IPS-20b (cell line): ENCODE measurements around the gene CTDSP1.
A peak's percentile ranks its signal among the peaks of the same experiment; 100 is the strongest.

Experiments
- H3K27ac ChIP-seq: one replicate; pipeline ENCODE4 v1.5.1; 2013; ENCODE audit warnings: low read length
- H3K27me3 ChIP-seq: 2 replicates; pipeline ENCODE4 v1.6.1; 2013; ENCODE audit warnings: mild to moderate bottlenecking, low read length, inconsistent platforms; ENCODE audit not compliant: insufficient read depth
- H3K36me3 ChIP-seq: 2 replicates; pipeline ENCODE4 v1.6.1; 2013; ENCODE audit warnings: low read depth, mild to moderate bottlenecking, inconsistent platforms, low read length, moderate library complexity; ENCODE audit not compliant: insufficient read depth
- H3K4me1 ChIP-seq: 2 replicates; pipeline ENCODE4 v1.6.1; 2013; ENCODE audit warnings: mild to moderate bottlenecking, control low read depth, inconsistent platforms, low read length, moderate library complexity; ENCODE audit not compliant: insufficient read depth
- H3K4me3 ChIP-seq: 2 replicates; pipeline ENCODE4 v1.5.1; 2013; ENCODE audit warnings: mild to moderate bottlenecking, low read length, inconsistent platforms
- H3K9ac ChIP-seq: 2 replicates; pipeline ENCODE4 v1.6.1; 2013; ENCODE audit warnings: low read depth, mild to moderate bottlenecking, inconsistent platforms, low read length, moderate library complexity
- H3K9me3 ChIP-seq: 2 replicates; pipeline ENCODE4 v1.6.1; 2013; ENCODE audit warnings: mild to moderate bottlenecking, low read depth, low read length, inconsistent platforms; ENCODE audit not compliant: insufficient read depth

Gene CTDSP1

GRCh38 chr2:218399391-218400166 lies at the start of gene CTDSP1:
Gene CTDSP1, plus strand, starts transcription at chr2:218399868. Its CDS starts 223 bp downstream, at chr2:218400091.
- Histone ChIP-seq H3K36me3 (peaks cover 20% of the 10 kb centered on the region), H3K27me3 (peaks cover 47% of the 10 kb centered on the region), H3K27ac (peak within 1 kb of the TSS; percentile 65), H3K9ac (peak within 1 kb of the TSS; percentile 64; the same call in 1 of the 2 replicates), H3K4me1 (peaks cover 8% of the 10 kb centered on the region; the same call in 1 of the 2 replicates), H3K4me3 (peak within 1 kb of the TSS; percentile 94), H3K9me3 (no peaks in the 10 kb centered on the region)

GRCh38 chr2:218354045-218354444 lies 45.6 kb upstream of the CTDSP1 start:
- no peak overlapping the region for H3K9ac ChIP-seq
- H3K27me3 ChIP-seq = no peaks in the 10 kb centered on the region
- H3K4me1 ChIP-seq = no peaks in the 10 kb centered on the region; the same call in 1 of the 2 replicates
- H3K4me3 ChIP-seq = no peak overlapping the region
- no peaks in the 10 kb centered on the region for H3K36me3 ChIP-seq
- H3K27ac ChIP-seq = no peak overlapping the region
- H3K9me3 ChIP-seq = peaks cover 5% of the 10 kb centered on the region

- H3K4me3 ChIP-seq = no peak overlapping the region
- H3K27me3 ChIP-seq = no peaks in the 10 kb centered on the region
- H3K9ac ChIP-seq = no peak overlapping the region
- H3K27ac ChIP-seq = no peak overlapping the region
- no peaks in the 10 kb centered on the region for H3K36me3 ChIP-seq
- peaks cover 5% of the 10 kb centered on the region for H3K9me3 ChIP-seq
- H3K4me1 ChIP-seq = no peaks in the 10 kb centered on the region; the same call in 1 of the 2 replicates
These were observed 44.7 kb upstream of the CTDSP1 start for GRCh38 chr2:218354850-218355443.

GRCh38 chr2:218357236-218358177 lies 42.2 kb upstream of the CTDSP1 start:
- Histone ChIP-seq H3K9ac (no peak overlapping the region), H3K27ac (no peak overlapping the region), H3K36me3 (no peaks in the 10 kb centered on the region)

GRCh38 chr2:218360453-218360852 lies 39.2 kb upstream of the CTDSP1 start:
- Histone ChIP-seq H3K9me3 (no peaks in the 10 kb centered on the region), H3K27ac (no peak overlapping the region), H3K4me3 (no peak overlapping the region), H3K4me1 (no peaks in the 10 kb centered on the region; the same call in 1 of the 2 replicates), H3K9ac (no peak overlapping the region), H3K36me3 (no peaks in the 10 kb centered on the region), H3K27me3 (no peaks in the 10 kb centered on the region)

More at GRCh38 chr2:218357236-218358177, 42.2 kb upstream of the CTDSP1 start:
- Histone ChIP-seq H3K4me1 (no peaks in the 10 kb centered on the region; the same call in 1 of the 2 replicates), H3K4me3 (no peak overlapping the region), H3K27me3 (no peaks in the 10 kb centered on the region), H3K9me3 (no peaks in the 10 kb centered on the region)

GRCh38 chr2:218362606-218363005 lies 37.1 kb upstream of the CTDSP1 start:
- Histone ChIP-seq H3K9me3 (no peaks in the 10 kb centered on the region), H3K36me3 (no peaks in the 10 kb centered on the region), H3K4me1 (no peaks in the 10 kb centered on the region), H3K9ac (no peak overlapping the region), H3K27ac (no peak overlapping the region), H3K4me3 (no peak overlapping the region), H3K27me3 (no peaks in the 10 kb centered on the region)

- no peak overlapping the region for H3K4me3 ChIP-seq
- H3K4me1 ChIP-seq = no peaks in the 10 kb centered on the region
- H3K27ac ChIP-seq = no peak overlapping the region
- no peak overlapping the region for H3K9ac ChIP-seq
- peaks cover 2% of the 10 kb centered on the region; the same call in 1 of the 2 replicates for H3K27me3 ChIP-seq
- H3K36me3 ChIP-seq = no peaks in the 10 kb centered on the region
- no peaks in the 10 kb centered on the region for H3K9me3 ChIP-seq
These were observed 35.9 kb upstream of the CTDSP1 start for GRCh38 chr2:218363736-218364135.

- Histone ChIP-seq H3K9me3 (no peaks in the 10 kb centered on the region), H3K27me3 (peaks cover 7% of the 10 kb centered on the region; the same call in 1 of the 2 replicates), H3K27ac (no peak overlapping the region), H3K4me3 (no peak overlapping the region), H3K4me1 (no peaks in the 10 kb centered on the region), H3K9ac (no peak overlapping the region), H3K36me3 (no peaks in the 10 kb centered on the region)
These were observed 35.5 kb upstream of the CTDSP1 start for GRCh38 chr2:218364196-218364595.

- peak overlapping the region; percentile 77; the same call in 1 of the 2 replicates for H3K9ac ChIP-seq
- H3K4me1 ChIP-seq = no peaks in the 10 kb centered on the region
- no peak overlapping the region for H3K27ac ChIP-seq
- H3K27me3 ChIP-seq = peaks cover 7% of the 10 kb centered on the region; the same call in 1 of the 2 replicates
- no peaks in the 10 kb centered on the region for H3K9me3 ChIP-seq
- H3K4me3 ChIP-seq = peak overlapping the region; percentile 75
- no peaks in the 10 kb centered on the region for H3K36me3 ChIP-seq
These were observed 32.9 kb upstream of the CTDSP1 start for GRCh38 chr2:218366621-218367414.

GRCh38 chr2:218367415-218368149 lies 32.1 kb upstream of the CTDSP1 start:
- Histone ChIP-seq H3K9me3 (no peaks in the 10 kb centered on the region), H3K36me3 (no peaks in the 10 kb centered on the region), H3K27me3 (peaks cover 7% of the 10 kb centered on the region; the same call in 1 of the 2 replicates), H3K4me1 (no peaks in the 10 kb centered on the region), H3K9ac (peak overlapping the region; percentile 77; the same call in 1 of the 2 replicates), H3K4me3 (peak overlapping the region; percentile 75), H3K27ac (no peak overlapping the region)
